Measurements from ENCODE around the gene GPLD1.

- TF ChIP-seq CTCF (IDR thresholded peaks at IDR 0.05) = no peak
- no peak for TF ChIP-seq POLR2AphosphoS5 (IDR thresholded peaks at IDR 0.05)
- no peak for TF ChIP-seq EP300 (IDR thresholded peaks at IDR 0.05)
- no peak for TF ChIP-seq POLR2A (IDR thresholded peaks at IDR 0.05; ENCODE audit: low read depth)
These were observed 33.1 kb upstream of the GPLD1 start for GRCh38 chr6:24522228-24523176.

Measured in esophagus muscularis mucosa (tissue), 4 donors.